K562 (cell line): ENCODE results near the gene RPE. TPM values are rescaled to one million over a fixed set of nuclear protein-coding genes. Genes with fewer than 3 reads are reported as not detected.

Experiments
- CUX1 ChIP-seq: fragments of 200-800 bp; sonication (Bioruptor generic); IDR thresholded peaks from 2 replicates; pipeline ENCODE4 v1.6.1; 2016; ENCODE audit warnings: missing genetic modification characterization, missing compliant biosample characterization
- HDAC1 ChIP-seq, 2 experiments: fragments of 450-650 bp; IDR thresholded peaks; 2 replicates each; pipeline ENCODE4 v1.6.1; 2016 to 2017; ENCODE audit warnings: inconsistent platforms in 1 of 2, mild to moderate bottlenecking in 1 of 2, moderate library complexity in 1 of 2
- HMG20A ChIP-seq: fragments of 450-650 bp; formaldehyde crosslinking; conservative IDR thresholded peaks from 2 replicates; pipeline ENCODE4 v1.4.0; 2020; ENCODE audit warnings: mild to moderate bottlenecking, mixed read lengths
- MCM7 ChIP-seq, 2 experiments: fragments of 450-650 bp; IDR thresholded peaks; 2 replicates each; pipeline ENCODE4 v1.6.1; 2016 to 2018
- NCOA2 ChIP-seq, 2 experiments: fragments of 450-650 bp; IDR thresholded peaks; 2 replicates each; pipeline ENCODE4 v1.6.1; 2018; ENCODE audit warnings: mild to moderate bottlenecking in 2 of 2, moderate library complexity in 1 of 2; ENCODE audit not compliant: partially characterized antibody in 2 of 2
- PHTF2 ChIP-seq: fragments of 250-450 bp; sonication (Bioruptor Pico); IDR thresholded peaks from 2 replicates; pipeline ENCODE4 v1.5.0; 2021; ENCODE audit warnings: mild to moderate bottlenecking
- POLR2B ChIP-seq: fragments of 450-650 bp; IDR thresholded peaks from 2 replicates; pipeline ENCODE4 v1.6.1; 2018; ENCODE audit warnings: low read depth; ENCODE audit not compliant: partially characterized antibody
- SAP30 ChIP-seq: fragments of 200-600 bp; sonication (generic); IDR thresholded peaks from 2 replicates; pipeline ENCODE4 v1.6.1; 2012; ENCODE audit warnings: borderline replicate concordance, low read depth, mild to moderate bottlenecking, moderate library complexity, low read length, control low read depth, inconsistent platforms; ENCODE audit not compliant: insufficient read depth, poor library complexity, severe bottlenecking
- ZBTB8A ChIP-seq: fragments of 450-650 bp; IDR thresholded peaks from 2 replicates; pipeline ENCODE4 v1.6.1; 2018; ENCODE audit warnings: mild to moderate bottlenecking, moderate library complexity; ENCODE audit not compliant: partially characterized antibody
- ZNF324 ChIP-seq: fragments of 250-450 bp; sonication (Bioruptor Pico); IDR thresholded peaks from 2 replicates; pipeline ENCODE4 v1.4.0; 2020; ENCODE audit warnings: mild to moderate bottlenecking
- polyA plus RNA-seq, 8 experiments: library from polyadenylated mRNA; depleted of rRNA in 4 of 8; stranded (reverse) in 5 of 8; unstranded in 3 of 8; fragments of >200 nt; fragmentation: Nextera tagmentation in 2 of 8; fragmentation: Illumina TruSeq in 1 of 8; extraction: Ambion mirVana in 2 of 8; extraction: Trizol in 1 of 8; gene quantifications; 2 replicates each; pipeline versions ENCODE4 v1.2.1 to v1.2.3, GENCODE V29; 2011 to 2014; ENCODE audit warnings: inconsistent platforms in 1 of 8, missing spikeins in 1 of 8
- total RNA-seq, 7 experiments: library from RNA; depleted of rRNA in 6 of 7; stranded (reverse); fragments of >200 nt in 6 of 7; fragmentation: Illumina TruSeq in 2 of 7; extraction: Trizol in 2 of 7; gene quantifications; 2 replicates each; pipeline versions ENCODE4 v1.2.1 to v1.2.3, GENCODE V29; 2011 to 2021; ENCODE audit warnings: low replicate concordance in 1 of 7
- TF ChIP-seq, protein P1 (sequence below): sonication (generic); formaldehyde crosslinking; IDR thresholded peaks from 2 replicates; pipeline ENCODE4 v1.8.0; 2022; ENCODE audit warnings: missing genetic modification reagents, mild to moderate bottlenecking, moderate library complexity, borderline replicate concordance
- TF ChIP-seq, protein P2 (sequence below): sonication (generic); formaldehyde crosslinking; IDR thresholded peaks from 2 replicates; pipeline ENCODE4 v1.8.0; 2023; ENCODE audit warnings: missing genetic modification reagents, mild to moderate bottlenecking, borderline replicate concordance

RPE gene
- total and polyA plus RNA-seq, 9 of the 15 experiments (the other 6 are each of a cell fraction or from before 2014, with no cell fraction given) = 33.5 to 65.3 (median 50.4) TPM

- no peak for TF ChIP-seq CUX1 (CRISPR knock-in tag)
- TF ChIP-seq NCOA2 (IDR thresholded peaks at IDR 0.05; ENCODE audit: partially characterized antibody in 2 of 2) = no peak
- TF ChIP-seq PHTF2 (CRISPR knock-in tag) = no peak
- TF ChIP-seq MCM7 (IDR thresholded peaks at IDR 0.05) = no peak
- peak in 1 of 2 experiments; percentile 73; a peak in 1 of 4 replicates for TF ChIP-seq HDAC1 (IDR thresholded peaks at IDR 0.05)
- no peak for TF ChIP-seq ZBTB8A
- TF ChIP-seq ZNF324 (CRISPR knock-in tag) = no peak
- TF ChIP-seq HMG20A (CRISPR knock-in tag) = no peak
- TF ChIP-seq POLR2B = peak; percentile 71
- TF ChIP-seq, protein P1, sequence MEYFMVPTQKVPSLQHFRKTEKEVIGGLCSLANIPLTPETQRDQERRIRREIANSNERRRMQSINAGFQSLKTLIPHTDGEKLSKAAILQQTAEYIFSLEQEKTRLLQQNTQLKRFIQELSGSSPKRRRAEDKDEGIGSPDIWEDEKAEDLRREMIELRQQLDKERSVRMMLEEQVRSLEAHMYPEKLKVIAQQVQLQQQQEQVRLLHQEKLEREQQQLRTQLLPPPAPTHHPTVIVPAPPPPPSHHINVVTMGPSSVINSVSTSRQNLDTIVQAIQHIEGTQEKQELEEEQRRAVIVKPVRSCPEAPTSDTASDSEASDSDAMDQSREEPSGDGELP = peak; percentile 76
- TF ChIP-seq, protein P2, sequence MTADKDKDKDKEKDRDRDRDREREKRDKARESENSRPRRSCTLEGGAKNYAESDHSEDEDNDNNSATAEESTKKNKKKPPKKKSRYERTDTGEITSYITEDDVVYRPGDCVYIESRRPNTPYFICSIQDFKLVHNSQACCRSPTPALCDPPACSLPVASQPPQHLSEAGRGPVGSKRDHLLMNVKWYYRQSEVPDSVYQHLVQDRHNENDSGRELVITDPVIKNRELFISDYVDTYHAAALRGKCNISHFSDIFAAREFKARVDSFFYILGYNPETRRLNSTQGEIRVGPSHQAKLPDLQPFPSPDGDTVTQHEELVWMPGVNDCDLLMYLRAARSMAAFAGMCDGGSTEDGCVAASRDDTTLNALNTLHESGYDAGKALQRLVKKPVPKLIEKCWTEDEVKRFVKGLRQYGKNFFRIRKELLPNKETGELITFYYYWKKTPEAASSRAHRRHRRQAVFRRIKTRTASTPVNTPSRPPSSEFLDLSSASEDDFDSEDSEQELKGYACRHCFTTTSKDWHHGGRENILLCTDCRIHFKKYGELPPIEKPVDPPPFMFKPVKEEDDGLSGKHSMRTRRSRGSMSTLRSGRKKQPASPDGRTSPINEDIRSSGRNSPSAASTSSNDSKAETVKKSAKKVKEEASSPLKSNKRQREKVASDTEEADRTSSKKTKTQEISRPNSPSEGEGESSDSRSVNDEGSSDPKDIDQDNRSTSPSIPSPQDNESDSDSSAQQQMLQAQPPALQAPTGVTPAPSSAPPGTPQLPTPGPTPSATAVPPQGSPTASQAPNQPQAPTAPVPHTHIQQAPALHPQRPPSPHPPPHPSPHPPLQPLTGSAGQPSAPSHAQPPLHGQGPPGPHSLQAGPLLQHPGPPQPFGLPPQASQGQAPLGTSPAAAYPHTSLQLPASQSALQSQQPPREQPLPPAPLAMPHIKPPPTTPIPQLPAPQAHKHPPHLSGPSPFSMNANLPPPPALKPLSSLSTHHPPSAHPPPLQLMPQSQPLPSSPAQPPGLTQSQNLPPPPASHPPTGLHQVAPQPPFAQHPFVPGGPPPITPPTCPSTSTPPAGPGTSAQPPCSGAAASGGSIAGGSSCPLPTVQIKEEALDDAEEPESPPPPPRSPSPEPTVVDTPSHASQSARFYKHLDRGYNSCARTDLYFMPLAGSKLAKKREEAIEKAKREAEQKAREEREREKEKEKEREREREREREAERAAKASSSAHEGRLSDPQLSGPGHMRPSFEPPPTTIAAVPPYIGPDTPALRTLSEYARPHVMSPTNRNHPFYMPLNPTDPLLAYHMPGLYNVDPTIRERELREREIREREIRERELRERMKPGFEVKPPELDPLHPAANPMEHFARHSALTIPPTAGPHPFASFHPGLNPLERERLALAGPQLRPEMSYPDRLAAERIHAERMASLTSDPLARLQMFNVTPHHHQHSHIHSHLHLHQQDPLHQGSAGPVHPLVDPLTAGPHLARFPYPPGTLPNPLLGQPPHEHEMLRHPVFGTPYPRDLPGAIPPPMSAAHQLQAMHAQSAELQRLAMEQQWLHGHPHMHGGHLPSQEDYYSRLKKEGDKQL (CRISPR knock-in tag) = no peak
- TF ChIP-seq SAP30 = peak; percentile 61
Observed at GRCh38 chr2:210002158-210003157, at the start of gene RPE (continued).
